Activated CD8-positive, alpha-beta memory T cell treated with anti-CD3 and anti-CD28 coated beads, Interleukin-2, amount 50 U/mL, for 1 hour (primary cell): Measurements from ENCODE around the gene SIRT2.
"Not testable (repeated sequence)": the region's sequence is repeated elsewhere in the genome, so short reads cannot be mapped to it uniquely, and the experiment has no call there.

Source experiments
- DNase-seq: peaks from one replicate; pipeline ENCODE4 v3.0.0-alpha.2; 2020; ENCODE audit errors: extremely low read depth

SIRT2 gene

GRCh38 chr19:38899447-38900201 lies at the start of gene SIRT2, which contains the start of gene NFKBIB:
Gene SIRT2, minus strand, starts transcription at chr19:38899618. Its CDS starts 97 bp downstream, at chr19:38899521.
Gene NFKBIB, plus strand, starts transcription at chr19:38899969. Its CDS starts 64 bp downstream, at chr19:38900033.
- DNase-seq = peak; percentile 99

GRCh38 chr19:38946229-38947010 lies 47.0 kb upstream of the SIRT2 start:
- no peak for DNase-seq

- no peak for DNase-seq
These were observed 46.3 kb upstream of the SIRT2 start for GRCh38 chr19:38945562-38946228.

GRCh38 chr19:38944981-38945506 lies 45.6 kb upstream of the SIRT2 start:
- DNase-seq = no peak

GRCh38 chr19:38942471-38943181 lies 43.2 kb upstream of the SIRT2 start:
- DNase-seq = no peak

GRCh38 chr19:38941979-38942378 lies 42.6 kb upstream of the SIRT2 start:
- no peak for DNase-seq

- DNase-seq = not testable (repeated sequence)
These were observed 42.0 kb upstream of the SIRT2 start for GRCh38 chr19:38941466-38941865.

GRCh38 chr19:38939957-38940356 lies 40.5 kb upstream of the SIRT2 start:
- no peak for DNase-seq

GRCh38 chr19:38933544-38933943 lies 34.1 kb upstream of the SIRT2 start:
- DNase-seq = no peak

GRCh38 chr19:38932425-38933179 lies 33.2 kb upstream of the SIRT2 start:
- no peak for DNase-seq

GRCh38 chr19:38931521-38931793 lies 32.0 kb upstream of the SIRT2 start:
- DNase-seq = no peak

- DNase-seq = peak; percentile 97
These were observed 31.5 kb upstream of the SIRT2 start, which contains the start of gene MRPS12 for GRCh38 chr19:38930776-38931520. Gene MRPS12, plus strand, starts transcription at chr19:38930944. Its CDS starts 351 bp downstream, at chr19:38931295.

GRCh38 chr19:38929929-38930775 lies 30.7 kb upstream of the SIRT2 start, which contains the start of gene SARS2:
Gene SARS2, minus strand, starts transcription at chr19:38930763. Its CDS starts 27 bp downstream, at chr19:38930736.
- peak; percentile 77 for DNase-seq

GRCh38 chr19:38928391-38929001 lies 29.1 kb upstream of the SIRT2 start:
- no peak for DNase-seq

GRCh38 chr19:38924388-38924787 lies 25.0 kb upstream of the SIRT2 start:
- no peak for DNase-seq

GRCh38 chr19:38922482-38922881 lies 23.1 kb upstream of the SIRT2 start:
- DNase-seq = no peak

GRCh38 chr19:38921420-38922274 lies 22.2 kb upstream of the SIRT2 start:
- DNase-seq = no peak
